GM12892 (cell line): Measurements from ENCODE around the gene SPRR2F.

Experiments used
- POLR2A ChIP-seq: IDR thresholded peaks from 2 replicates; pipeline ENCODE4 v1.6.1; 2011; ENCODE audit warnings: low read depth, low read length, control low read depth
- TAF1 ChIP-seq: IDR thresholded peaks from 2 replicates; pipeline ENCODE4 v1.6.1; 2011; ENCODE audit warnings: low read depth, mild to moderate bottlenecking, control low read depth, low read length, borderline replicate concordance

DNA sequence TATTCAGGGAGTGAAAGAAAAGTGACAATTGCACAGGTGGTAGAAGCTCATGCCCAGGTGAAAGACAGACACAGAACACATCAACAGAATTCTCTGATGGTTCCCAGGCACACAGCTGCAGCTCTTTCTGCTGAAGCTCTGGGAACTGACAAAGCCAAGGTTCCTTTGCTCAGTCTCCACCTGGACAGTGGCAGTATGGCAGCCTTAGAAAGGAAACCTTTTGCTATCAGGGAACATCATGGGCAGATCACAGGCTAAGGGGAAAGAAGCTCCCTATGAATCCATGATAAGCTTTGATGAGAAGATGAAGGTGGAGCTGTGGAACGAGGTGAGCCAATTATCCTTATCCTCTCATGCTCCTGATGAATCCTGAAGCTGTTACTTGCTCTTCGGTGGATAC, 43.1 kb downstream of the SPRR2F start:
- TF ChIP-seq POLR2A (no peak), TAF1 (no peak)
